Fibroblast of lung (primary cell): Measurements from ENCODE around the gene LRP1.

ENCODE experiments used
- EZH2 ChIP-seq: IDR thresholded peaks from 2 replicates; pipeline ENCODE4 v1.5.1; 2012; ENCODE audit warnings: low read length, control low read depth, mild to moderate bottlenecking; ENCODE audit errors: missing control alignments
- TF ChIP-seq, protein P1 (sequence below), 2 donors: IDR thresholded peaks in 1 of 2; conservative IDR thresholded peaks in 1 of 2; 1 replicate in 1 of 2; 2 replicates in 1 of 2; pipeline ENCODE4 v1.5.1; 2011 to 2012; ENCODE audit warnings: low read length in 2 of 2, control low read depth in 1 of 2, inconsistent platforms in 1 of 2, low read depth in 1 of 2, mild to moderate bottlenecking in 1 of 2

DNA sequence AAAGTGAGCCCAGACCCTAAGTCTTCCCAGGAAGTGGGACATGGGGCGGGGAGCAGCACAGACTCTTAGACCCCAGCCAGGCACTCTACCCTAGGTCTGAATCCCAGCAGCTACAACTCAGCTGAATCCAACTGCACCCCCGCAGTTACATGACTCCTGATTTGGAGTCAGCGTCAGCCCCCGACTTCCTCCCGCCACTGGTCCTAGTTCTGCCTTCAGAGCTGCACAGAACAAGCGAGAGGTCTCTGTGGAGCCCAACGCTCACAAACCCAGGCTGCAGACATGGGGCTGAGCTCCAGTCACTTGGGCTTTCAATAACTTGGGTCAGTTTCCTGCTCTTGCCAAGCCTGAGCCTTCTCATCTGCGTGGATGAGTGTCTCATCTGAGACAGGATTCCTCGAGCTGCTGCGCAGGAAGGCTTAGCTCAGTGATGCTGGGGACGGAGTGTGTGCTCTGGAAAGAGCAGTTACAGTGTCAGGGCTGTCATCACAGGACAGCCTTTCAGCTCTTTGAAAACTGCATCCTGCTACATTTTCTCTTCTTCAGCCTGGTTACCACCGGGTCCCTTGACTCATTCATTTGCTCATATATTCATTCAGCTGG lies 57.7 kb downstream of the LRP1 start:
- TF ChIP-seq, protein P1, sequence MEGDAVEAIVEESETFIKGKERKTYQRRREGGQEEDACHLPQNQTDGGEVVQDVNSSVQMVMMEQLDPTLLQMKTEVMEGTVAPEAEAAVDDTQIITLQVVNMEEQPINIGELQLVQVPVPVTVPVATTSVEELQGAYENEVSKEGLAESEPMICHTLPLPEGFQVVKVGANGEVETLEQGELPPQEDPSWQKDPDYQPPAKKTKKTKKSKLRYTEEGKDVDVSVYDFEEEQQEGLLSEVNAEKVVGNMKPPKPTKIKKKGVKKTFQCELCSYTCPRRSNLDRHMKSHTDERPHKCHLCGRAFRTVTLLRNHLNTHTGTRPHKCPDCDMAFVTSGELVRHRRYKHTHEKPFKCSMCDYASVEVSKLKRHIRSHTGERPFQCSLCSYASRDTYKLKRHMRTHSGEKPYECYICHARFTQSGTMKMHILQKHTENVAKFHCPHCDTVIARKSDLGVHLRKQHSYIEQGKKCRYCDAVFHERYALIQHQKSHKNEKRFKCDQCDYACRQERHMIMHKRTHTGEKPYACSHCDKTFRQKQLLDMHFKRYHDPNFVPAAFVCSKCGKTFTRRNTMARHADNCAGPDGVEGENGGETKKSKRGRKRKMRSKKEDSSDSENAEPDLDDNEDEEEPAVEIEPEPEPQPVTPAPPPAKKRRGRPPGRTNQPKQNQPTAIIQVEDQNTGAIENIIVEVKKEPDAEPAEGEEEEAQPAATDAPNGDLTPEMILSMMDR (conservative IDR thresholded peaks at IDR 0.05 in 1 of 2, IDR thresholded peaks at IDR 0.05 in 1 of 2; ENCODE audit: low read depth in 1 of 2, low read length in 2 of 2): no peak
- TF ChIP-seq EZH2: no peak
